ENCODE results near the gene PAPLN.
"Not testable (repeated sequence)": the region's sequence is repeated elsewhere in the genome, so short reads cannot be mapped to it uniquely, and the experiment has no call there.

PAPLN gene

GRCh38 chr14:73293782-73294781 lies 56.8 kb downstream of the PAPLN start:
- no peak overlapping the region for H3K4me3 ChIP-seq (replicated peaks; ENCODE audit: low read depth, low read length)
- DNase-seq (ENCODE audit: extremely low read depth, low read depth), result no peak
- TF ChIP-seq, protein P1, sequence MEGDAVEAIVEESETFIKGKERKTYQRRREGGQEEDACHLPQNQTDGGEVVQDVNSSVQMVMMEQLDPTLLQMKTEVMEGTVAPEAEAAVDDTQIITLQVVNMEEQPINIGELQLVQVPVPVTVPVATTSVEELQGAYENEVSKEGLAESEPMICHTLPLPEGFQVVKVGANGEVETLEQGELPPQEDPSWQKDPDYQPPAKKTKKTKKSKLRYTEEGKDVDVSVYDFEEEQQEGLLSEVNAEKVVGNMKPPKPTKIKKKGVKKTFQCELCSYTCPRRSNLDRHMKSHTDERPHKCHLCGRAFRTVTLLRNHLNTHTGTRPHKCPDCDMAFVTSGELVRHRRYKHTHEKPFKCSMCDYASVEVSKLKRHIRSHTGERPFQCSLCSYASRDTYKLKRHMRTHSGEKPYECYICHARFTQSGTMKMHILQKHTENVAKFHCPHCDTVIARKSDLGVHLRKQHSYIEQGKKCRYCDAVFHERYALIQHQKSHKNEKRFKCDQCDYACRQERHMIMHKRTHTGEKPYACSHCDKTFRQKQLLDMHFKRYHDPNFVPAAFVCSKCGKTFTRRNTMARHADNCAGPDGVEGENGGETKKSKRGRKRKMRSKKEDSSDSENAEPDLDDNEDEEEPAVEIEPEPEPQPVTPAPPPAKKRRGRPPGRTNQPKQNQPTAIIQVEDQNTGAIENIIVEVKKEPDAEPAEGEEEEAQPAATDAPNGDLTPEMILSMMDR (IDR thresholded peaks at IDR 0.05; ENCODE audit: low read depth, low read length, missing control alignments), result no peak

DNA sequence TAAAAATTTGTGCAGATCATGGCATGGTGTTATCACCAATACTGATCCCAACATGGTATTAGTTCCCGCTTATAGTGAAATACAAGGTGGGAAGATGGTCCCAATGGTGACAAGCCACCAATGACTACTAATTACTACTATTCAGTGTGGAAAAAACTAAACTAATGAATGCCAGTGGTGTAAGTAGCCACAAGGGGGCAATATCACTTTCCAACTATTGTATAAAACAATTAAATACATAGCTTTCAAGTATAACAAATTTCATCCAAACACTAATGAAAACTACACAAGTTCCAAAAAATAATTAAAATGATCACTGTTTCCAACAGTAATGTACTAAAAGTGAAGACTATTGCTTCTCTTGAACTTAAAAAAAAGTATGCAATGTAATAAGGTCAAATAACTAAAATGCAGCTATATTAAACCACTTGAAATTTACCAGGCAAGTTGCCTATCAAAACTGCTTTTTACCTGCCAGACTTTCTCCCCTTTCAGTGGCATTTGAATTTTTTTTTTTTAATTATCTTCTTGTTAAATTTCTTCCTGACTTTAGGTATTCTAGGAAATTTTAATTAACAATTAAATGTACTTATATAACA lies 58.0 kb downstream of the PAPLN start:
- no peak overlapping the region for H3K4me3 ChIP-seq (replicated peaks; ENCODE audit: low read depth, low read length)
- peak; percentile 20 for DNase-seq (ENCODE audit: extremely low read depth, low read depth)

DNA sequence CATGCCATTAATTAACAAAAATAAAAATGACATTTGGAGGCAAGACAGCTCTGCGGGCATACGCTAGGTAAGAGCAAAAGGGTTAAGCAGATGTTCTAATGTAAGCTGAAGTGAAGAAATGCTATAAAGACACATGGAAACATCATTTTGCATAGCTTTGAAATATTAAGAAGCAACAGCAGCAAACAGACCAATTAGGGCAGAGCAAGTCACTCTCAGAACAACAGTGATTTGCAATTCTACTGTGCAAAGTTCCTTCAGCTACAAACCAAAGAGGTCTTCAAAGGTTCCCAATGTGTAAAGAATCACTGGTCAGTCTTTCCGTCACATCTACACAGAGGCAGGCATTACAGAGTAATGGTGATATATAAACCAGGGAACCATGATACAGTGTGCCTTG lies 68.2 kb downstream of the PAPLN start:
- no peak for DNase-seq (ENCODE audit: extremely low read depth, low read depth)
- H3K4me3 ChIP-seq (replicated peaks; ENCODE audit: low read depth, low read length), result no peak overlapping the region
- TF ChIP-seq, protein P1 (IDR thresholded peaks at IDR 0.05; ENCODE audit: low read depth, low read length, missing control alignments), result no peak

More for the DNA sequence above, 58.0 kb downstream of the PAPLN start:
- TF ChIP-seq, protein P1 (IDR thresholded peaks at IDR 0.05; ENCODE audit: low read depth, low read length, missing control alignments), result peak; percentile 55

DNA sequence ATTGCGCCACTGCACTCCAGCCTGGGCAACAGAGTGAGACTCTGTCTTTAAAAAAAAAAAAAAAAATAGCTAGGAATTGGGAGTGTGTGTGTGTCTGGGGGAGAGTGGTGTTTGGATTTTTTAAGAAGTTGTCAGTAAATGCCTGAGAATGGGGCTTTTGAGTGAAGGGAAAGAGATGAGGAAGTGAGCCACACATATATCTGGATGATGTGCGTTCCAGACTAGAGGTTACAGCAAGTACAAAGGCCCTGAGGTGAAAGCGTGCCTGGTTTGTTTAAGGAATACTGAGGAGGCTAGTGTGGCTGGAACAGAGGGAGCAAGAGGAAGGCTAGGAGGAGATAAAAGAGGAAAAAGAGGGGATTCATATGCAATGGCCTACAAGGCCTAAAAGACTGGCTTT lies 70.0 kb downstream of the PAPLN start:
- DNase-seq (ENCODE audit: extremely low read depth, low read depth), result no peak
- no peak overlapping the region for H3K4me3 ChIP-seq (replicated peaks; ENCODE audit: low read depth, low read length)
- TF ChIP-seq, protein P1 (IDR thresholded peaks at IDR 0.05; ENCODE audit: low read depth, low read length, missing control alignments), result no peak

DNA sequence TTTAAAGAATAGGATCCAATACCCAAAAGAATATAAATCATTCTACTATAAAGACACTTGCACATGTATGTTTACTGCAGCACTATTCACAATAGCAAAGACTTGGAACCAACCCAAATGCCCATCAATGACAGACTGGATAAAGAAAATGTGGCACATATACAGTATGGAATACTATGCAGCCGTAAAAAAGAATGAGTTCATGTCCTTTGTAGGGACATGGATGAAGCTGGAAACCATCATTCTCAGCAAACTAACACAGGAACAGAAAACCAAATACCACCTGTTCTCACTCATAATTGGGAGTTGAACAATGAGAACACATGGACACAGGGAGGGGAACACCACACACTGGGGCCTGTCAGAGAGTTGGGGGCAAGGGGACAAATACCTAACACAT lies 71.9 kb downstream of the PAPLN start:
- not testable (repeated sequence) for H3K4me3 ChIP-seq (replicated peaks; ENCODE audit: low read depth, low read length); DNase-seq (ENCODE audit: extremely low read depth, low read depth)

DNA sequence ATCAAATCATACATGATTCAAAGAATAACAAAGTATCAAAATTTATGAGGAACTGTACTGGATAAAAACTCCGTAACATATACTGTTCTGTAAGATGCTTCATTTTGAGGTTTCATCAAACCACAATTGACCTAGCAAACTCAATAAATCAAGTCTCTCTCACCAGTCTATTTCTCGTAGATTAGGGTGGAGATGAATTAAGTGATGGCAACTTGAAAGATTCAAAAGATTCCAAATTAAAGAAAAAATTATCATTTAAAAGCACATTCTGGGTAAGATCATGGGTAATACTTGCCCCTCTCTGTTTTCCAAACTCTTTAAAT lies 74.4 kb downstream of the PAPLN start:
- no peak for DNase-seq (ENCODE audit: extremely low read depth, low read depth)
- no peak overlapping the region for H3K4me3 ChIP-seq (replicated peaks; ENCODE audit: low read depth, low read length)
- TF ChIP-seq, protein P1 (IDR thresholded peaks at IDR 0.05; ENCODE audit: low read depth, low read length, missing control alignments), result no peak

DNA sequence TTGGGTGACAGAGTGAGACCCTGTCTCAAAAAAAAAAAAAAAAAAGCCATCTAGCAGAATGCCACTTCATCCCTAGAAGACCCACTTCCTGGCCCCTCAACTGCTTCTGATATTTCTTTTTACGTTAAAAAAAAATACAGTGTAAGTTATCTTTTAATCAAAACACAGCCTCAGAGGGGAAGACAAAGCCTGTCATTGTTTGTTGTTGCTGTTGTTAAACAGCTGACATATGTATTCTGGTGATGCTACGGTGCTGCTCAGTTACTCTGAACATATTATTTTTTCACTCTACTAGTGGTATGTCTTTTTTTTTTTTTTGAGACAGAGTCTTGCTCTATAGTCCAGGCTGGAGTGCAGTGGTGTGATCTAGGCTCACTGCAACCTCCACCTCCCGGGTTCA lies 75.4 kb downstream of the PAPLN start:
- TF ChIP-seq, protein P1 (IDR thresholded peaks at IDR 0.05; ENCODE audit: low read depth, low read length, missing control alignments), result no peak
- no peak overlapping the region for H3K4me3 ChIP-seq (replicated peaks; ENCODE audit: low read depth, low read length)
- DNase-seq (ENCODE audit: extremely low read depth, low read depth), result no peak
